Measurements from ENCODE around the gene ARHGEF4.

DNA sequence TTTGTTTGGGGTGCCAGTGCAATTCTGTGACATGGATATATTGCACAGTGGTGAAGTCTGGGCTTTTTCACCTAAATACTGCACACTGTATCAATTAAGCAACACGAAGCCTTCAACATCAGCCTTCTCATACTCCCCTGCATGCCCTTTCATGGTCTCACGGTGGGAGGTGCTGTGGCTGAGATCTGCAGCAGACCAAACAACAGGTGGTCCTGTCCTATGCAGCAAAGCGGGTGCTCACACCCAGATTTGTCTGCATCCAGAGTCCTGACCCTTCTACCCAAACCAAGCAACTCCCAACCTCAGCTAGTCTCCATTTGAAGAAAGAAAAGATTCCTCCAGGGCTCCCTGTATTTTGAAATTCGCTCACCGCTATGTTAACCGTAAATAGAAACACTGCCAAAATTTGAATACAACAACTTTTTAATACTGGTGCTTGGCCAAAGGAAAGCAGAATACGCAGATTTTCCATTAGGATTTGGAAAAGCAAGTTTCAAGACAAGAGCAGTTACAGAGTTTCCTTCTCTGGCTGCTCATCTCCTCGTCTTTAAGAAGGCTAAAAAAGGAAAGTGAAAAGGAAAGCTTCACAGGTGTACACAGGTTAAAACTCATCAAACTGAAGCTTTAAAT lies 221.6 kb downstream of the ARHGEF4 start:
- no peak for TF ChIP-seq EZH2 (IDR thresholded peaks at IDR 0.05; ENCODE audit: borderline replicate concordance, low read depth, low read length, severe bottlenecking)
- TF ChIP-seq, protein P1, sequence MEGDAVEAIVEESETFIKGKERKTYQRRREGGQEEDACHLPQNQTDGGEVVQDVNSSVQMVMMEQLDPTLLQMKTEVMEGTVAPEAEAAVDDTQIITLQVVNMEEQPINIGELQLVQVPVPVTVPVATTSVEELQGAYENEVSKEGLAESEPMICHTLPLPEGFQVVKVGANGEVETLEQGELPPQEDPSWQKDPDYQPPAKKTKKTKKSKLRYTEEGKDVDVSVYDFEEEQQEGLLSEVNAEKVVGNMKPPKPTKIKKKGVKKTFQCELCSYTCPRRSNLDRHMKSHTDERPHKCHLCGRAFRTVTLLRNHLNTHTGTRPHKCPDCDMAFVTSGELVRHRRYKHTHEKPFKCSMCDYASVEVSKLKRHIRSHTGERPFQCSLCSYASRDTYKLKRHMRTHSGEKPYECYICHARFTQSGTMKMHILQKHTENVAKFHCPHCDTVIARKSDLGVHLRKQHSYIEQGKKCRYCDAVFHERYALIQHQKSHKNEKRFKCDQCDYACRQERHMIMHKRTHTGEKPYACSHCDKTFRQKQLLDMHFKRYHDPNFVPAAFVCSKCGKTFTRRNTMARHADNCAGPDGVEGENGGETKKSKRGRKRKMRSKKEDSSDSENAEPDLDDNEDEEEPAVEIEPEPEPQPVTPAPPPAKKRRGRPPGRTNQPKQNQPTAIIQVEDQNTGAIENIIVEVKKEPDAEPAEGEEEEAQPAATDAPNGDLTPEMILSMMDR (IDR thresholded peaks at IDR 0.05; ENCODE audit: extremely low read depth in 1 of 2, insufficient read depth in 1 of 2, low read depth in 1 of 2, low read length in 2 of 2) = no peak
- no peak for TF ChIP-seq MYC (IDR thresholded peaks at IDR 0.05; ENCODE audit: low read depth, low read length)

All from endothelial cell of umbilical vein (primary cell).